ENCODE data around the gene KLHDC8A. TPM values are rescaled to one million over a fixed set of nuclear protein-coding genes. Genes with fewer than 3 reads are reported as not detected.

The KLHDC8A gene
- total RNA-seq, 1 experiment from 2014 or later = 0.49 TPM

DNA sequence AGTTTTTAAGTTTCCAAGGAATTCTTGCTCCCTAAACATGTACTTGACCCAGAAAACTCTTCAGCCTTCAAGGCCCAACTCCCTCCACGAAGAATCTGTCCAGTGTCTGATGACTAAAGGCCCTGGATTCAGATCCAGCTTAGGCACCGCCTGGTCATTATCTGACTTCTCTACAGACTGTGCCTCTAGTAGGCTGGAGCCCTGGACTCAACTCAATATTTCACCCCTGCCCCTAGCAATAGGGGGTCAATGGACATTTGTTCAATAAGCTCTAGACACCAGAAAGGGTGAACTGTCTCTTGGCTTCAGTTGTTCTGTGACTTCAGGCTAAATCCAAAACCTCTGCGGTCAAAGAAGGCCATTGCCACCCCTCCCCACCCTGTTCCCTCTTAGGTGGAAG lies 69.6 kb downstream of the KLHDC8A start:
- H3K4me3 ChIP-seq (replicated peaks in 1 of 2; ENCODE audit: low read depth in 1 of 2, low read length in 2 of 2) = no peak overlapping the region
- intact Hi-C loops (cut with micrococcal nuclease) = no loop called here
- no peaks in the 10 kb centered on the region for H3K9me3 ChIP-seq (ENCODE audit: control insufficient read depth in 1 of 2, insufficient read depth in 1 of 2, low read depth in 1 of 2, low read length in 2 of 2)
- H3K9me2 ChIP-seq (ENCODE audit: insufficient read depth) = no peaks in the 10 kb centered on the region
- H4K20me1 ChIP-seq (ENCODE audit: insufficient read depth) = no peaks in the 10 kb centered on the region
- H3K79me2 ChIP-seq (ENCODE audit: insufficient read depth, low read length) = no peaks in the 10 kb centered on the region
- no peaks in the 10 kb centered on the region for H3K27me3 ChIP-seq (ENCODE audit: insufficient read depth, low read length)
- no peaks in the 10 kb centered on the region for H3K36me3 ChIP-seq (ENCODE audit: control insufficient read depth in 1 of 2, insufficient read depth in 2 of 2, low read length in 2 of 2)
- no peak overlapping the region for H3K4me2 ChIP-seq (ENCODE audit: low read length)
- POLR2A ChIA-PET = no interaction called here
- H2AFZ ChIP-seq (ENCODE audit: low read depth, low read length, poor library complexity, severe bottlenecking) = no peak overlapping the region
- H3K27ac ChIP-seq (ENCODE audit: low read depth, low read length) = no peak overlapping the region
- BruUV-seq (replicated peaks) = no TSS peak
- DNase-seq (ENCODE audit: low read depth, low spot score) = no peak
- H3K4me1 ChIP-seq (ENCODE audit: control insufficient read depth in 1 of 2, insufficient read depth in 2 of 2, low read length in 2 of 2) = peaks cover 30 to 61% of the 10 kb centered on the region in 2 experiments
- no peak for TF ChIP-seq ELF1 (IDR thresholded peaks at IDR 0.05; ENCODE audit: borderline replicate concordance, low read depth)
- TF ChIP-seq EGR1 (IDR thresholded peaks at IDR 0.05; ENCODE audit: low read depth) = no peak
- no peak for TF ChIP-seq REST (IDR thresholded peaks at IDR 0.05; ENCODE audit: low read depth)
- no peak for ATAC-seq
- RAD21 ChIA-PET (ENCODE audit: low non-redundant PET in 1 of 2, low total read pairs in 2 of 2, uncharacterized antibody in 2 of 2, unreplicated experiment in 2 of 2) = no interaction called here
- CTCF ChIA-PET = no interaction called here
- H3K9ac ChIP-seq (ENCODE audit: low read length) = no peak overlapping the region

- BruUV-seq (replicated peaks) = no TSS peak
- TF ChIP-seq POLR2A (IDR thresholded peaks at IDR 0.05; ENCODE audit: borderline replicate concordance, extremely low read depth, insufficient read depth, insufficient read length) = no peak
- TF ChIP-seq, protein P1, sequence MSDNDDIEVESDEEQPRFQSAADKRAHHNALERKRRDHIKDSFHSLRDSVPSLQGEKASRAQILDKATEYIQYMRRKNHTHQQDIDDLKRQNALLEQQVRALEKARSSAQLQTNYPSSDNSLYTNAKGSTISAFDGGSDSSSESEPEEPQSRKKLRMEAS (IDR thresholded peaks at IDR 0.05) = no peak
- TF ChIP-seq CTCF (IDR thresholded peaks at IDR 0.05 in 2 of 3, conservative IDR thresholded peaks at IDR 0.05 in 1 of 3; ENCODE audit: borderline replicate concordance in 1 of 3, insufficient read depth in 1 of 3, low read depth in 2 of 3, low read length in 2 of 3) = no peak
- no peak for TF ChIP-seq ZNF274 (IDR thresholded peaks at IDR 0.05; ENCODE audit: low read depth, low read length)
- no peak for TF ChIP-seq RAD21 (IDR thresholded peaks at IDR 0.05; ENCODE audit: low read depth)
- no peak for TF ChIP-seq EZH2 (IDR thresholded peaks at IDR 0.05)
- TF ChIP-seq EGR1 (IDR thresholded peaks at IDR 0.05; ENCODE audit: low read depth) = no peak
- TF ChIP-seq ATF3 (IDR thresholded peaks at IDR 0.05) = no peak
- no peak for TF ChIP-seq ZFX (IDR thresholded peaks at IDR 0.05)
- no peak for TF ChIP-seq CBX3 (IDR thresholded peaks at IDR 0.05; ENCODE audit: low read depth)
- no peak for TF ChIP-seq POLR2AphosphoS5 (IDR thresholded peaks at IDR 0.05; ENCODE audit: low read depth, low read length)
- TF ChIP-seq EZH2phosphoT487 (IDR thresholded peaks at IDR 0.05; ENCODE audit: borderline replicate concordance) = no peak
- TF ChIP-seq FOSL1 (IDR thresholded peaks at IDR 0.05; ENCODE audit: low read depth) = no peak
- no peak for TF ChIP-seq ELF1 (IDR thresholded peaks at IDR 0.05; ENCODE audit: borderline replicate concordance, low read depth)
- TF ChIP-seq CEBPB (IDR thresholded peaks at IDR 0.05; ENCODE audit: low read depth) = no peak
Measured at GRCh38 chr1:205286335-205286950, 70.3 kb downstream of the KLHDC8A start.

More at GRCh38 chr1:205286335-205286950, 70.3 kb downstream of the KLHDC8A start:
- Histone ChIP-seq H3K4me2 (ENCODE audit: low read length) (no peak overlapping the region), H3K9me2 (ENCODE audit: insufficient read depth) (no peaks in the 10 kb centered on the region), H3K9ac (ENCODE audit: low read length) (no peak overlapping the region), H2AFZ (ENCODE audit: low read depth, low read length, poor library complexity, severe bottlenecking) (no peak overlapping the region), H3K36me3 (ENCODE audit: control insufficient read depth in 1 of 2, insufficient read depth in 2 of 2, low read length in 2 of 2) (no peaks in the 10 kb centered on the region), H3K4me1 (ENCODE audit: control insufficient read depth in 1 of 2, insufficient read depth in 2 of 2, low read length in 2 of 2) (peaks cover 30 to 60% of the 10 kb centered on the region in 2 experiments), H4K20me1 (ENCODE audit: insufficient read depth) (no peaks in the 10 kb centered on the region), H3K9me3 (ENCODE audit: control insufficient read depth in 1 of 2, insufficient read depth in 1 of 2, low read depth in 1 of 2, low read length in 2 of 2) (no peaks in the 10 kb centered on the region), H3K27ac (ENCODE audit: low read depth, low read length) (no peak overlapping the region), H3K27me3 (ENCODE audit: insufficient read depth, low read length) (no peaks in the 10 kb centered on the region), H3K4me3 (replicated peaks in 1 of 2; ENCODE audit: low read depth in 1 of 2, low read length in 2 of 2) (no peak overlapping the region), H3K79me2 (ENCODE audit: insufficient read depth, low read length) (no peaks in the 10 kb centered on the region)
- POLR2A ChIA-PET = no interaction called here
- ATAC-seq (no peak), DNase-seq (ENCODE audit: low read depth, low spot score) (no peak)
- intact Hi-C loops (cut with micrococcal nuclease) = no loop called here
- CTCF ChIA-PET = interaction anchor here (2.1 to 3.3 kb wide), 2 partner anchors 14 to 39 kb away, joined by 8 to 19 read pairs; no protein-coding TSS in a partner anchor
- RAD21 ChIA-PET (ENCODE audit: low non-redundant PET in 1 of 2, low total read pairs in 2 of 2, uncharacterized antibody in 2 of 2, unreplicated experiment in 2 of 2) = no interaction called here
